GM20000 (cell line): ENCODE data around the gene PRKAA1.
A peak's percentile ranks its signal among the peaks of the same experiment; 100 is the strongest.

Experiments
- DNase-seq: peaks from one replicate; pipeline ENCODE4 v3.0.0; 2012; ENCODE audit warnings: low spot score
- CTCF ChIP-seq: IDR thresholded peaks from 2 replicates; pipeline ENCODE4 v1.5.1; 2012; ENCODE audit warnings: mild to moderate bottlenecking, control low read depth; ENCODE audit errors: extremely low read depth, missing control alignments

PRKAA1 gene

GRCh38 chr5:40834849-40835787 is 36.9 kb upstream of the PRKAA1 start, which contains the start of gene RPL37:
RPL37 (minus strand) TSS chr5:40835222; CDS start chr5:40835185, 37 bp downstream.
- TF ChIP-seq CTCF = no peak

GRCh38 chr5:40834391-40834848 is 36.2 kb upstream of the PRKAA1 start:
- no peak for DNase-seq
- TF ChIP-seq CTCF = no peak

More at GRCh38 chr5:40834849-40835787, 36.9 kb upstream of the PRKAA1 start, which contains the start of gene RPL37:
- peak; percentile 88 for DNase-seq

GRCh38 chr5:40833712-40834229 is 35.6 kb upstream of the PRKAA1 start:
- DNase-seq = no peak
- TF ChIP-seq CTCF = no peak

- TF ChIP-seq CTCF = no peak
- no peak for DNase-seq
These were observed 34.2 kb upstream of the PRKAA1 start for GRCh38 chr5:40832345-40832744.

- no peak for DNase-seq
- TF ChIP-seq CTCF = no peak
These were observed 33.4 kb upstream of the PRKAA1 start for GRCh38 chr5:40831346-40832210.

- DNase-seq = no peak
- no peak for TF ChIP-seq CTCF
These were observed 31.8 kb upstream of the PRKAA1 start for GRCh38 chr5:40829748-40830533.
